Measurements from ENCODE around the gene LRRC3C.

DNA sequence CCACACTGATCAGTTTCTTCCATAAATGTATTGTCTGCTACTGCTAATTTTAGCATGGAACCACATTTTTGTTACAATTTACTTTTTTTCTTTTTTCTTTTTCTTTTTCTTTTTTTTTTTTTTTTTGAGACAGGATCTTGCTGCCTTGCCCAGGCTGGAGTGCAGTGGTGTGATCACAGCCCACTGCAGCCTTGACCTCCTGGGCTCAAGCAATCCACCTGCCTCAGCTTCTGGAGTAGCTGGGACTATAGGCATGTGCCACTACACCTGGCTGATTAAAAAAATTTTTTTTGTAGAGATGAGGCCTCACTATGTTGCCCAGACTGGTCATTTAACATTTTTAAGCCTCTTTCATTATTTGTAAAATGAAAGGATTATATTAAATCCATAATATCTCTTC lies 40.5 kb upstream of the LRRC3C start:
- TF ChIP-seq, protein P1, sequence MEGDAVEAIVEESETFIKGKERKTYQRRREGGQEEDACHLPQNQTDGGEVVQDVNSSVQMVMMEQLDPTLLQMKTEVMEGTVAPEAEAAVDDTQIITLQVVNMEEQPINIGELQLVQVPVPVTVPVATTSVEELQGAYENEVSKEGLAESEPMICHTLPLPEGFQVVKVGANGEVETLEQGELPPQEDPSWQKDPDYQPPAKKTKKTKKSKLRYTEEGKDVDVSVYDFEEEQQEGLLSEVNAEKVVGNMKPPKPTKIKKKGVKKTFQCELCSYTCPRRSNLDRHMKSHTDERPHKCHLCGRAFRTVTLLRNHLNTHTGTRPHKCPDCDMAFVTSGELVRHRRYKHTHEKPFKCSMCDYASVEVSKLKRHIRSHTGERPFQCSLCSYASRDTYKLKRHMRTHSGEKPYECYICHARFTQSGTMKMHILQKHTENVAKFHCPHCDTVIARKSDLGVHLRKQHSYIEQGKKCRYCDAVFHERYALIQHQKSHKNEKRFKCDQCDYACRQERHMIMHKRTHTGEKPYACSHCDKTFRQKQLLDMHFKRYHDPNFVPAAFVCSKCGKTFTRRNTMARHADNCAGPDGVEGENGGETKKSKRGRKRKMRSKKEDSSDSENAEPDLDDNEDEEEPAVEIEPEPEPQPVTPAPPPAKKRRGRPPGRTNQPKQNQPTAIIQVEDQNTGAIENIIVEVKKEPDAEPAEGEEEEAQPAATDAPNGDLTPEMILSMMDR (conservative IDR thresholded peaks at IDR 0.05; ENCODE audit: low read depth, low read length) = no peak
- TF ChIP-seq EZH2 (IDR thresholded peaks at IDR 0.05; ENCODE audit: borderline replicate concordance, low read depth, low read length, poor library complexity, severe bottlenecking) = no peak

Measured in A673 (cell line).